Activated naive CD8-positive, alpha-beta T cell treated with anti-CD3 and anti-CD28 coated beads, Interleukin-2, amount 10 ng/mL, durations not matched to agents 7 days and 5 days (primary cell): ENCODE measurements around the gene GTPBP6. TPM values are rescaled to one million over a fixed set of nuclear protein-coding genes. Genes with fewer than 3 reads are reported as not detected.

Source experiments
- ATAC-seq: fragments of 150-1000 bp; cut with Tn5 transposase; one replicate; pipeline ENCODE4 v1.10.0; 2021; ENCODE audit warnings: low read depth, moderate library complexity
- POLR2A ChIA-PET: fragments of 350-600 bp; sonication (Branson Sonifier 250); formaldehyde crosslinking; loops from one replicate; lab custom pipeline; 2021; ENCODE audit warnings: antibody characterized with exemption; lab: Charles Lee
- DNase-seq: peaks from one replicate; pipeline ENCODE4 v3.0.0; 2021
- H3K27ac Mint-ChIP-seq: one replicate; pipeline ENCODE4 v1.8.0; 2022; ENCODE audit warnings: mild to moderate bottlenecking, mixed read lengths
- H3K27me3 Mint-ChIP-seq: one replicate; pipeline ENCODE4 v1.8.0; 2022; ENCODE audit warnings: mild to moderate bottlenecking, moderate library complexity, mixed read lengths
- H3K36me3 Mint-ChIP-seq: one replicate; pipeline ENCODE4 v1.8.0; 2021; ENCODE audit warnings: mild to moderate bottlenecking, mixed read lengths
- H3K4me1 Mint-ChIP-seq: one replicate; pipeline ENCODE4 v1.8.0; 2021; ENCODE audit warnings: mixed read lengths
- H3K4me3 Mint-ChIP-seq: one replicate; pipeline ENCODE4 v1.8.0; 2022; ENCODE audit warnings: mild to moderate bottlenecking, moderate library complexity, mixed read lengths
- H3K9me3 Mint-ChIP-seq: one replicate; pipeline ENCODE4 v1.8.0; 2021; ENCODE audit warnings: mixed read lengths
- total RNA-seq, 2 experiments: library from RNA; stranded (reverse); gene quantifications; one replicate each; pipeline ENCODE4 v1.2.3, GENCODE V29; 2021

The GTPBP6 gene
- total RNA-seq, 2 experiments from 2014 or later = 63.1 to 64.5 TPM

DNA sequence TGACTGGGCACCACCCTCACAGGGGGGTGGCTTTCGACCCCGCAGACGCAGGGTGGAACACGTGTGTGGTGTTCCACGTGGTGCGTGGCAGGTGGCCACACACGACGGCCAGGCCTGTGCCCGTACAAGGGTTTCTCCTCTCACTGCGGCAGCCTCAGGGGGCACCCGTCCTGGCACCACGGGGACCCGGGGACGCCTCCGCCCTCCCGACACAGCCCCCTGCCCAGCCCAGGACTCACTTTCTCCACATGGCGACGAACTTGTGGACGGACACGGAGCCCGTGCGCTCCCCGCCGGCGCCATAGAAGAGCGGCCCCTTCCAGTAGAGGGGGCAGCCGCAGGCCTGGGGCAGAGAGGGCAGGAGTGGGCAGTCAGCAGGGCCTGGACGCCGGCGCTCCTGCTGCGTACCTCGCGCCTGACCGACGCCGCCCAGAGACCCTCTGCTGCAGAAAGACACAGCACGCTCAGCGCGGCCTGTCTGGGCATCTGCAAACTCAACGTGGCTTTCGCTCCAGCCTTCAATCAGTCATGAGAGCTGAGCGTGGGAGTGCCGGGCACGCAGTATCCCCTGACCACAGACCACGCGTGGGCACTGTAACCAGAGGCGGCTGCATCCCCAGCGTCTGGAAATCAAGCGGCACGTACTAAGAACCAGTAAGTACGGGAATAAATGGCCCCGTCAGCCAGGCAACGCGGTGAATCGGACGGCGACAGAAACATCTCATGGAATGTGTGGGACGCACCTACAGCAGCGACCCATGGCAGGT, 28.9 kb upstream of the GTPBP6 start:
- no peak for DNase-seq
- POLR2A ChIA-PET = no interaction called here

DNA sequence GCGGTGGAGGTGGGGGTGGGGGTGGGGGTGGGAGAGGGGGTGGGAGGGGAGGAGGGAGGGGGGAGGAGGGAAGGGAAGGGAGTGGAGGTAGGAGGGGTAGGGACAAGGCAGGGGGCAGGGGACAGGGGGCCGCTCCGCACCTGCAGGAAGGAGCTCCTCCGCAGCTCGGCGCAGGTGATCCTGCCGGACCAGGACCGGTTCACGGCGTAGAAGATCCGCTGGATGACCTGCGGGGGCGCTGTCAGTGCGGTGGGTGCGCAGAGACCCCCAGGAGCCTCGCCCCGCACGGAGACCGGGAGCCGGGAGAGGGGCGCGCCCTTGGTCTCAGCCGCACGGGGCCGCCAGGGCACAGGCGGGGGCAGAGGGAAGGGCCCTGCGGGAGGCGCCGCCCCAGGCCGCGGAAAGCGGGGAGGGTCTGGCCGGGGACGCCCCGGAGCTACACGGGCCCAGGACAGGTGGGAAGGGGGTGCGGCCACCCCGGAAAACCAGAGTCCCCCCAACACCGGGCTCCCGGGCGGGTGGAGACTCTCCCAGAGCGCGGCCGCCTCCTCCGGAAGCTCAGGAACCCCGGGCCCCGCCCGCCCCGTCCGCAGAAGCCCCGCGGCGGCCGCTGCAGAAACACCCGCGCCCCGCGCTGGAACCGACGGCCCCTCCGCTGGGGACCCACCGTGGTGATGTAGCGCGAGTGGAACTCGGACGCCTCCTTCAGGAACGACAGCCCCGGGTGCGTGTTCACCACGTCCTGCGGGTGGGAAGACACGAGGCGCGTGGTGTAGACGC, 27.6 kb upstream of the GTPBP6 start:
- DNase-seq = no peak
- no peak overlapping the region for H3K27ac Mint-ChIP-seq

More for the DNA sequence above, 28.9 kb upstream of the GTPBP6 start:
- Mint-ChIP-seq H3K27me3 (no peaks in the 10 kb centered on the region), H3K27ac (no peak overlapping the region), H3K4me1 (no peaks in the 10 kb centered on the region), H3K36me3 (peaks cover 11% of the 10 kb centered on the region), H3K9me3 (no peaks in the 10 kb centered on the region), H3K4me3 (no peak overlapping the region)
- ATAC-seq = no peak

DNA sequence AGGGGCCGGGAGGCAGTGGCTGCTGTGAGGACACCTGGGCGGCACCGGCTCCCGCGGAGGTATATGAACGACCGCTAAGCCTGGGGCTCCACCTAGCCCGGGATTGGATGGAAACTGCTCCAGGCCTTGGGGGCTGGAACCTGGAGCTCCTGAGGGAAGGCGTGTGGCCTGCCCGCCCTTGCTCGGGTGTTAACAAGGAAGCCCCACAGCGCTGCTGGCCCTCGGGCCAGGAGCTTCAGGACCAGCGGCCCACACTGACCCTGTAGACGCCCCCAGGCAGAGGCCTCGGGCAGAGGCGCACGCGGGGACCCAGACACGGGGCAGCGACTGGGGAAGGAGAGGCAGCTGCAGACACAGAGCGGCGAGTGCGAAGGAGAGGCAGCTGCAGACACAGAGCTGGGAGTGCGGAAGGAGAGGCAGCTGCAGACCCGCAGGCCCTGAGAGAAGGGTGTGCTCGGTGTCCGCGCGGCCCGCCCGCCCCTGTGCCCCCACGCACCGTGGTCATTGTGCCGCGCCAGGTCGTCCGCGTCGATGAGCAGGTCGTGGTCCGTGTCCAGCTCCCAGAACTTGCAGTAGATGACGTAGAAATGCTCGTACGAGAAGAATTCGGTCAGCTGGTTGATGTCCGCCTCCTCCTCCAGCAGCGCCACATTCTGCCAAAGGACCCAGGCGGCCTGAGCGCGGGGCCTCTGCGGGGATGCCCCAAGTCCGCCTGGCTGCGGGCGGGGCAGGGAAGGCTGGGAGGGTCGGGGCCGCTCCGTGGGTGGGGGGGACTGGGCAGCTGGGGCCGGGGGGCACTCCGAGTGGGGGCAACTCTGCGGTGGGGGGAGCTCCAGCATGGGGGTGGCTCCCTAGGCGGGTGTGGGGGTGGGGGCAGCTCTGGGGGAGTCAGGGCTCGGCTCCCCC, 26.7 kb upstream of the GTPBP6 start:
- DNase-seq (no peak), ATAC-seq (no peak)
- POLR2A ChIA-PET = no interaction called here
- H3K27ac Mint-ChIP-seq = no peak overlapping the region
- H3K9me3 Mint-ChIP-seq = peaks cover 2% of the 10 kb centered on the region
- no peak overlapping the region for H3K4me3 Mint-ChIP-seq
- H3K36me3 Mint-ChIP-seq = peaks cover 21% of the 10 kb centered on the region
- H3K4me1 Mint-ChIP-seq = no peaks in the 10 kb centered on the region
- H3K27me3 Mint-ChIP-seq = no peaks in the 10 kb centered on the region

More for the DNA sequence above, 27.6 kb upstream of the GTPBP6 start:
- no peaks in the 10 kb centered on the region for H3K4me1 Mint-ChIP-seq
- POLR2A ChIA-PET = no interaction called here
- H3K27me3 Mint-ChIP-seq = no peaks in the 10 kb centered on the region
- ATAC-seq = no peak
- H3K36me3 Mint-ChIP-seq = peaks cover 17% of the 10 kb centered on the region
- H3K9me3 Mint-ChIP-seq = peaks cover 2% of the 10 kb centered on the region
- no peak overlapping the region for H3K4me3 Mint-ChIP-seq

DNA sequence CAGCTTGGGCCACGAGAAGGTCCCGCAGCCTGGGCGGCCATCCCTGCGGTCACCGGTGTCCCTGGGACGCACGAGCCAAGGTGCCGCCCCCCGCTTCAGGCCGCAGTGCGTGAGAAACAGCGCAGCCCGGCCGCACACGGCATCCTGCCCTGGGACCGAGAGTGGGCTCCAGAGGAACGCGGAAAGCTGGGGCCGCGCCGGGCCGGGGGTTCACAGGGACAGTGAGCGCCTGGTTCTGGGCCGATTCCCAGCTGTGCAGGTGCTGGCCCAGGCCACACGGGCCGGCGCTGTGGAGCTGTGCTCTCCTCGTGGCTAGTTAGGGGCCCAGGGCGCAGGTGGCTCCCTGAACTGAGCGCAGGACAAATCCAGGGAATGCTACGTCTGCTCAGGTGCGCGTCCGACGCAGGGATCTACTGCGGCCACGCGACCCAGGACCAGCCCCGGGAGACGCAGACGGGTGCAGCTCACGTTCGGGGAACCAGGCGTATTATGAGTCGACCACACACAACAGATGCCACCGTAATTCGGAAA, 25.8 kb upstream of the GTPBP6 start:
- H3K27me3 Mint-ChIP-seq = no peaks in the 10 kb centered on the region
- H3K4me3 Mint-ChIP-seq = no peak overlapping the region
- no peaks in the 10 kb centered on the region for H3K4me1 Mint-ChIP-seq
- H3K36me3 Mint-ChIP-seq = peaks cover 21% of the 10 kb centered on the region
- H3K27ac Mint-ChIP-seq = no peak overlapping the region
- DNase-seq = no peak
- H3K9me3 Mint-ChIP-seq = peaks cover 2% of the 10 kb centered on the region
- POLR2A ChIA-PET = no interaction called here
- no peak for ATAC-seq

DNA sequence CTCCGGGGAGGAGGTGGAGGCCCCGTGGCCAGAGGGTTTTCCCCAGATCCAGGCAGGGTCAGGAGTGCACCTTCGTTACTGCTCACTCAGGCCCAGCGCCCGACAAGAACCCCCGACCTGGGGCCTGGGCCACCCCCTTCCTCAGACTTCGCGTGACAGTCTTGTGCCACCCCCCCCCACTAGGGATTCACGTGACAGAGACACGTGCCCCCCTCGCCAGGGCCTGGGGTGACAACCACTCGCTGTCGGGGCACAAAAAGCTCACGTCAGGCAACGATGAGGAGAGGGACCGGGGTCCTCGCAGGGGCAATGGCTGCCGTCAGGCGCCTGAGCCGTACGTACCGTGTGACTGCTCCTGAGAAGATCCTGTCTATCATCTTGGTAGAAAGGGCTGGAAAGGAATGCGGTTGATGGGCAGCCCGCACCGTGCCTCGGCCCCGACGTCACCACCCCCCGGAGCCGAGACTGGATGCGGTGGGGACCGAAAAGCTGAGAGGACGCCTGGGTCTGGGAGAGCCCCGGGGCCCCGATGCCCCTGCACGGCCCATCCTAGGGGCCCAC, 23.0 kb upstream of the GTPBP6 start:
- Mint-ChIP-seq H3K4me1 (no peaks in the 10 kb centered on the region), H3K36me3 (peaks cover 38% of the 10 kb centered on the region), H3K27ac (no peak overlapping the region), H3K27me3 (no peaks in the 10 kb centered on the region), H3K9me3 (peaks cover 2% of the 10 kb centered on the region), H3K4me3 (no peak overlapping the region)
- POLR2A ChIA-PET = no interaction called here
- no peak for DNase-seq
- ATAC-seq = no peak

DNA sequence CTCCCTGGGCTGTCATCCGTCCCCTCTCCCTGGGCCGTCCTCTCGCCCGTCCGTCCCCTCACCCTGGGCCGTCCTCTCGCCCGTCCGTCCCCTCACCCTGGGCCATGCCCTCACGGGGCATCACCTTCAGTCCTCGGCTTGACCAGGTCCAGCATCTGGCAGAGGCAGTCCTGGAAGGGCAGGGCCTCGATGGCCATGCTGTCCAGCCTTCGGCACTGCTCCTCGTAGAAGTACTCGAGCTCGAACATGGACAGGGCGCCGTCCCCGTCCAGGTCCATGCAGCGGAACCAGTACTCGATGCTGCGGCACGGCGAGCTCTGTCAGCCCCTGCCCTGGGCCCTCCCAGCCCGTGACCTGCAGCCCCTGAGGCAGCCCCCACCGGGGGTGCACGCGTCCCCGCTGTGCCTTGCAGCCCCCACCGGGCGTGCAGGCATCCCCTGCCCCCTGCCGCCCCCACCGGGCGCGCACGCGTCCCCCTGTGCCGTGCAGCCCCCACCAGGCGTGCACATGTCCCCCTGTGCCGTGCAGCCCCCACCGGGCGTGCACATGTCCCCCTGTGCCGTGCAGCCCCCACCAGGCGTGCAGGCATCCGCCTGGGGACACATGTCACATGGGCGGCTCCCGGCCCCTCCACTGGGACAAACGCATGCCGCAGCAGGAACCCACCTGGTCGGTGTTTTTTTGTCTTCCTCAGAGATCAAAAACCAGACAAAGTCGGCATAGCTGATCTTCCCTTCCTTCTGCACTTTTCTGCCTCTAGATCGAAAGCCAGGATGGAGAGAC, 22.2 kb upstream of the GTPBP6 start:
- Mint-ChIP-seq H3K27me3 (no peaks in the 10 kb centered on the region), H3K4me1 (no peaks in the 10 kb centered on the region), H3K9me3 (peaks cover 2% of the 10 kb centered on the region), H3K36me3 (peaks cover 44% of the 10 kb centered on the region), H3K4me3 (no peak overlapping the region), H3K27ac (no peak overlapping the region)
- POLR2A ChIA-PET = no interaction called here
- DNase-seq (no peak), ATAC-seq (no peak)

DNA sequence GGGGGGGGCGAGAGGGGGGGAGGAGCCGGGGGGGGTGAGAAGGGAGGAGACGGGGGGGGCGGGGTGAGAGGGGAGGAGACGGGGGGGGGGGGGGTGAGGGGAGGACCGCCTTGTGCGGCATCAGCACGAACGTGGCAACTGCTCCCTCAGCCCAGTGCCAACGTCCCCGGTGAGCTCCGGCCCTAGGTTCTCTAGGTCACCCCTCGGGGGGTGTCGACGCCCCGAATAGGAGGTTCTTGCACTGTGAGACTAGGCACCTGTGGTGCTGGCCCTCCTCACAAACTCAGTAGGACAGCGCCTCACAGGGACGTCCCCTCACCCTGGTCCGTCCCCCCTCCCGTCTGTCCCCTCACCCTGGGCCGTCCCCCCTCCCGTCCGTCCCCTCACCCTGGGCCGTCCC, 21.5 kb upstream of the GTPBP6 start:
- no peaks in the 10 kb centered on the region for H3K4me1 Mint-ChIP-seq
- POLR2A ChIA-PET = no interaction called here

DNA sequence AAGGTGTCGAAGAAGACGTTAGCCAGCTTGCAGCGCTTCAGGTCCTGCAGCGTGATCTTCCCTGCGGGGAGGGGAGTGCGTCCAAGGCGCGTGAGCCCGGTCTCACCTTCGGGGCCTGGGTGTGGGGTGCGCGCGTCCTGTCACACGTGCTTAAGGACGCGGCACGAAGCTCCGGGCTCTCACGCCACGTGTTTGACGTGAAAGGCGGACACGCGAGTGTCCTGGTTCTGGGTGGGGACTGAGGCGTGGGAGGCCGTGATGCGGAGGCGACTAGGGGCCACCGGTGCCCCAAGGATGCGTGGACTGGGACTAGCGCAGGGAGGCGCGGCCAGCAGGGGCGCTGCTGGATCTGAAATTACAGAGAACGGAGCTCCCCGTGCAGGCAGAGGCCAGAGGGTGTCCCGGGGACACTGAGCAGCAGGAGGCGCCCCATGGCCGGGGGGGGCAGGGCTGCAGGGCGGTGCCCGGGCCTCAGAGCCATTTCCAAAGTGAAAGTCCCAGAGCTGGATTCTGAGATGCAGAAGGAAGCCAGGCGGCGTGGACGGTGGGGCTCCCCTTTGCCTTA, 20.3 kb upstream of the GTPBP6 start:
- Mint-ChIP-seq H3K36me3 (peaks cover 36% of the 10 kb centered on the region), H3K27ac (no peak overlapping the region), H3K9me3 (peaks cover 2% of the 10 kb centered on the region), H3K27me3 (no peaks in the 10 kb centered on the region), H3K4me1 (no peaks in the 10 kb centered on the region), H3K4me3 (no peak overlapping the region)
- ATAC-seq = no peak
- no peak for DNase-seq
- POLR2A ChIA-PET = no interaction called here

More for the DNA sequence above, 21.5 kb upstream of the GTPBP6 start:
- DNase-seq (no peak), ATAC-seq (peak; percentile 26)
- H3K27me3 Mint-ChIP-seq = no peaks in the 10 kb centered on the region
- H3K9me3 Mint-ChIP-seq = peaks cover 2% of the 10 kb centered on the region
- H3K4me3 Mint-ChIP-seq = no peak overlapping the region
- no peak overlapping the region for H3K27ac Mint-ChIP-seq
- H3K36me3 Mint-ChIP-seq = peaks cover 41% of the 10 kb centered on the region

DNA sequence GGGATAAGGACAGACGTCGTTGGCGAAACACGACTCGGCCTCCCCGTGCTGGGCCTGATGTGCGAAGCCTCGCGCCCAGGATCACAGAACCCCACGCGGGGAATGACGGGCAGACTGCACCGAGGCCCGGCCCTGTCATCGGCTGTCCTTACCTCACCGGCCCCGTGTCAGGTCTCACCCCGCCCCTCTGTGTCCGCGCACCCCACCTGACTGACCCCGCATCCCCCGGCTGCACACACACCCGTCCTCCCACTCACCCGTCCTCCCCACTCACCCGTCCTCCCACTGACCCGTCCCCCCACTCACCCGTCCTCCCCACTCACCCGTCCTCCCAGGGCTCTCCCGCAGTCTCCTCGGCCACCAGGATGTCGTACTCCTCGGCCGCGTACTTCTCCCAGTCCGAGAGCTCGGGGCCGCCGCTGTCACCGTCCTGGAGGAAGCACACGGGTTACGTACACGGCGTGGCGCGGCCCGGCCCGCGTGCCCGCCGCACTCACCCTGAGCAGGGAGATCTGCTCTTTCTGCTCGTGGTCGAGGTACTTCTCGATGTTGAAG, 19.8 kb upstream of the GTPBP6 start:
- ATAC-seq (no peak), DNase-seq (no peak)
- POLR2A ChIA-PET = no interaction called here
- Mint-ChIP-seq H3K27ac (no peak overlapping the region), H3K27me3 (no peaks in the 10 kb centered on the region), H3K4me3 (no peak overlapping the region), H3K9me3 (peaks cover 2% of the 10 kb centered on the region), H3K36me3 (peaks cover 36% of the 10 kb centered on the region), H3K4me1 (no peaks in the 10 kb centered on the region)

DNA sequence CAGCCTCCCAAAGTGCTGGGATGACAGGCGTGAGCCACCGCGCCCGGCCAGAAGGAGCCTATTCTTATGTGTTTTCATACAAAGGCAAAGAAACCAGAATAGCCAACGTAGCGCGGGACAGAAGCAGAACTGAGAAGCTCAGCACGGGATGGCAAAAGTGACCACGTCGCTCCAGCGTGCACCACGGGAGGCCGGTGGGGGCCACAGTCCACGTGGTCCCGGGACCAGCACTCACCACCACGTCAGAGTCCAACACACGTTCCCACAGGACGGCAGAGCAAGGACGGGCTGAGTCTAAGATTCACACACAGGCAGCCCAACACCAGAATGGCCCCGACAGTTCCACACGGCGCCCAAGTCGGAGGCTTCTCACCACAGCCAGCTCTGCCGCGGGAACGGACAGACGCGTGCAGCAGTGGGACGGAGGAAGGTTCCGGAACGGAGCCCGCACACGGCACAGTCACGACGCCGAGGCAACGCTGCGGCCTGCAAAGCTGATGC, 18.8 kb upstream of the GTPBP6 start:
- no peaks in the 10 kb centered on the region for H3K4me1 Mint-ChIP-seq
- ATAC-seq (no peak), DNase-seq (no peak)
- H3K27ac Mint-ChIP-seq = no peak overlapping the region
- no peak overlapping the region for H3K4me3 Mint-ChIP-seq
- peaks cover 2% of the 10 kb centered on the region for H3K9me3 Mint-ChIP-seq
- POLR2A ChIA-PET = no interaction called here
- no peaks in the 10 kb centered on the region for H3K27me3 Mint-ChIP-seq
- peaks cover 36% of the 10 kb centered on the region for H3K36me3 Mint-ChIP-seq

DNA sequence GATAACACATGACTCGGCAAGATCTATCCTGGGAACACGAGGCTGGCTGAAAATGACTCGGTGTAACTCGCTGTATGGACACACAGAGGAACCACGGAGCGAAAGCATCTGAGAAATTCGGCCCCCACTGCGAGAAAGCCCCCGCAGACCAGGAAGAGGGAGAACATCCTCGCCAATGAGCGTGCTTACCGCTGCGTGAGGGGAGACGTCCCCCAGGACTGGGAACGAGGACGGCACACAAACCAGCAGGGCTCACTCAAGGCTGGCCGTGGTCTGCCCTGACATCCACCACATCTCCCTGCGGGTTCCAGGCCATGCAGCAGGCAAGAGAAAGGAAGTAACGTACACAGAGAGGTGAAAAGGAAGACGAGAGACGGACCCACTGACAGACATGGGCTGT, 17.6 kb upstream of the GTPBP6 start:
- Mint-ChIP-seq H3K27ac (no peak overlapping the region), H3K36me3 (peaks cover 29% of the 10 kb centered on the region), H3K4me1 (no peaks in the 10 kb centered on the region), H3K27me3 (no peaks in the 10 kb centered on the region), H3K9me3 (no peaks in the 10 kb centered on the region), H3K4me3 (no peak overlapping the region)
- DNase-seq (no peak), ATAC-seq (no peak)
- POLR2A ChIA-PET = no interaction called here

DNA sequence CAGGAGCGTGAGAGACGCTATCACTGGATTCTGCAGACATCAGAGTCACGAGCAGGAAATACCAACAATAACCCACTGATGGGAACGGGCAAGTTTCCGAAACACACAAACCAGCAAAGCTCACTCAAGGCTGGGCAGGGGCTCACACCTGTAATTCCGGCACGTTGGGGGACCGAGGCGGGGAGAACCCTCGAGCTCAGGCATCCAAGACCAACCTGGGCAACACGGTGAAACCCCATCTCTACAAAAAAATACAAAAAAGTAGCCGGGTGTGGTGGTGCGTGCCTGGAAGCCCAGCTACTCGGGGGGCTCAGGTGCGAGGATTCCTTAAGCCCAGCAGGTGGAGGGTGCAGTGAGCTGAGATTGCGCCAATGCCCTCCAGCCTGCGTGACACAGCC, 17.2 kb upstream of the GTPBP6 start:
- no peaks in the 10 kb centered on the region for H3K9me3 Mint-ChIP-seq
- H3K36me3 Mint-ChIP-seq = peaks cover 27% of the 10 kb centered on the region
- no peaks in the 10 kb centered on the region for H3K4me1 Mint-ChIP-seq
- DNase-seq (no peak), ATAC-seq (no peak)
- H3K4me3 Mint-ChIP-seq = no peak overlapping the region
- H3K27me3 Mint-ChIP-seq = no peaks in the 10 kb centered on the region
- POLR2A ChIA-PET = no interaction called here
- no peak overlapping the region for H3K27ac Mint-ChIP-seq
